ENCODE measurements around the gene SOX10. TPM values are rescaled to one million over a fixed set of nuclear protein-coding genes. Genes with fewer than 3 reads are reported as not detected.

SOX10 gene
- total and polyA plus RNA-seq, 9 of the 15 experiments (the other 6 are each of a cell fraction or from before 2014, with no cell fraction given): not detected

- no peak overlapping the region for H3K27ac ChIP-seq (ENCODE audit: extremely low read depth, low read depth, low read length)
- peaks cover 6 to 14% of the 10 kb centered on the region in 2 experiments; a peak in 3 of 5 replicates for H3K4me1 ChIP-seq (replicated peaks in 1 of 2; ENCODE audit: control insufficient read depth in 2 of 2, insufficient read depth in 2 of 2, low read length in 2 of 2)
- H3K4me2 ChIP-seq (ENCODE audit: insufficient read depth, low read length): no peak overlapping the region
- intact Hi-C loops (cut with micrococcal nuclease): loop anchor here (10.0 kb wide), 1 partner anchor 72 kb away; the partner anchor contains the start of genes C22orf23 and POLR2F
- TF ChIP-seq EGR1 (conservative IDR thresholded peaks at IDR 0.05) (peak; percentile 31; the same call in 1 of the 2 replicates), SOX6 (IDR thresholded peaks at IDR 0.05) (no peak)
- no peaks in the 10 kb centered on the region for H3K79me2 ChIP-seq (ENCODE audit: control insufficient read depth, insufficient read depth, low read length)
- H3K4me3 ChIP-seq: no peak overlapping the region
- 0 out of 4 replicates have a peak overlapping the region, but pooled peaks of 1 of the 2 experiments have one; percentile 52 for H3K9ac ChIP-seq (ENCODE audit: insufficient read depth in 1 of 2, low read depth in 2 of 2, low read length in 2 of 2)
- no peaks in the 10 kb centered on the region for H3K36me3 ChIP-seq (ENCODE audit: control insufficient read depth, insufficient read depth, low read length)
- H3K27me3 ChIP-seq (ENCODE audit: control insufficient read depth in 2 of 2, insufficient read depth in 2 of 2, low read length in 2 of 2): no peaks in the 10 kb centered on the region; a peak in 1 of 5 replicates
- H3K9me1 ChIP-seq (ENCODE audit: control insufficient read depth, insufficient read depth, low read length): no peaks in the 10 kb centered on the region
- no peak overlapping the region for H2AFZ ChIP-seq (ENCODE audit: low read depth, low read length)
- ChIA-PET POLR2A (no interaction called here), CTCF (ENCODE audit: low intra/inter-chr PET ratio) (no interaction called here)
- no TSS peak for BruUV-seq (replicated peaks)
- WGBS (ENCODE audit: insufficient coverage, low coverage, missing lambda C conversion rate): 28% methylated on average over 11 of the region's 22 CpGs
- H4K20me1 ChIP-seq (replicated peaks; ENCODE audit: control insufficient read depth, insufficient read depth, low read length): no peaks in the 10 kb centered on the region
- no peaks in the 10 kb centered on the region for H3K9me3 ChIP-seq (replicated peaks; ENCODE audit: control insufficient read depth, insufficient read depth, low read depth, low read length)
- in situ Hi-C loops (cut with MboI): no loop called here
- DNase-seq (ENCODE audit: extremely low read depth in 1 of 4, low spot score in 3 of 4): no peak
- FAIRE-seq: no peak
- ATAC-seq: no peak
These were observed 42.1 kb upstream of the SOX10 start for GRCh38 chr22:38026130-38027111.

- WGBS (ENCODE audit: insufficient coverage, low coverage, missing lambda C conversion rate): 22% methylated on average over 7 of the region's 8 CpGs
- Histone ChIP-seq H3K36me3 (ENCODE audit: control insufficient read depth, insufficient read depth, low read length) (no peaks in the 10 kb centered on the region), H3K4me1 (replicated peaks in 1 of 2; ENCODE audit: control insufficient read depth in 2 of 2, insufficient read depth in 2 of 2, low read length in 2 of 2) (peaks cover 4 to 7% of the 10 kb centered on the region in 2 experiments; a peak in 3 of 5 replicates), H3K79me2 (ENCODE audit: control insufficient read depth, insufficient read depth, low read length) (no peaks in the 10 kb centered on the region), H3K9ac (ENCODE audit: insufficient read depth in 1 of 2, low read depth in 2 of 2, low read length in 2 of 2) (no peak overlapping the region), H3K9me3 (replicated peaks; ENCODE audit: control insufficient read depth, insufficient read depth, low read depth, low read length) (no peaks in the 10 kb centered on the region), H2AFZ (ENCODE audit: low read depth, low read length) (no peak overlapping the region), H4K20me1 (replicated peaks; ENCODE audit: control insufficient read depth, insufficient read depth, low read length) (no peaks in the 10 kb centered on the region), H3K9me1 (ENCODE audit: control insufficient read depth, insufficient read depth, low read length) (no peaks in the 10 kb centered on the region), H3K27me3 (ENCODE audit: control insufficient read depth in 2 of 2, insufficient read depth in 2 of 2, low read length in 2 of 2) (no peaks in the 10 kb centered on the region; a peak in 1 of 5 replicates), H3K4me3 (no peak overlapping the region), H3K4me2 (ENCODE audit: insufficient read depth, low read length) (no peak overlapping the region), H3K27ac (ENCODE audit: extremely low read depth, low read depth, low read length) (no peak overlapping the region)
- intact Hi-C loops (cut with micrococcal nuclease) (loop anchor here (10.0 kb wide), 1 partner anchor 71 kb away; the partner anchor contains the start of genes C22orf23 and POLR2F), in situ Hi-C loops (cut with MboI) (no loop called here)
- FAIRE-seq: no peak
- DNase-seq (ENCODE audit: extremely low read depth in 1 of 4, low spot score in 3 of 4): no peak
- ChIA-PET CTCF (ENCODE audit: low intra/inter-chr PET ratio) (no interaction called here), POLR2A (no interaction called here)
- no TSS peak for BruUV-seq (replicated peaks)
- peak; percentile 71 for TF ChIP-seq RBM25 (IDR thresholded peaks at IDR 0.05; ENCODE audit: low read depth, low read length, severe bottlenecking)
- TF ChIP-seq BCOR (IDR thresholded peaks at IDR 0.05): peak; percentile 65
- TF ChIP-seq ZNF740 (CRISPR knock-in tag; IDR thresholded peaks at IDR 0.05): no peak
- no peak for TF ChIP-seq ZNF740 (tag; IDR thresholded peaks at IDR 0.05)
- ATAC-seq: no peak
These were observed 41.2 kb upstream of the SOX10 start for GRCh38 chr22:38025514-38025913.
